ENCODE results near the gene RGS7.

GRCh38 chr1:241113557-241113956, 243.4 kb downstream of the RGS7 start:
- TF ChIP-seq, protein P1, sequence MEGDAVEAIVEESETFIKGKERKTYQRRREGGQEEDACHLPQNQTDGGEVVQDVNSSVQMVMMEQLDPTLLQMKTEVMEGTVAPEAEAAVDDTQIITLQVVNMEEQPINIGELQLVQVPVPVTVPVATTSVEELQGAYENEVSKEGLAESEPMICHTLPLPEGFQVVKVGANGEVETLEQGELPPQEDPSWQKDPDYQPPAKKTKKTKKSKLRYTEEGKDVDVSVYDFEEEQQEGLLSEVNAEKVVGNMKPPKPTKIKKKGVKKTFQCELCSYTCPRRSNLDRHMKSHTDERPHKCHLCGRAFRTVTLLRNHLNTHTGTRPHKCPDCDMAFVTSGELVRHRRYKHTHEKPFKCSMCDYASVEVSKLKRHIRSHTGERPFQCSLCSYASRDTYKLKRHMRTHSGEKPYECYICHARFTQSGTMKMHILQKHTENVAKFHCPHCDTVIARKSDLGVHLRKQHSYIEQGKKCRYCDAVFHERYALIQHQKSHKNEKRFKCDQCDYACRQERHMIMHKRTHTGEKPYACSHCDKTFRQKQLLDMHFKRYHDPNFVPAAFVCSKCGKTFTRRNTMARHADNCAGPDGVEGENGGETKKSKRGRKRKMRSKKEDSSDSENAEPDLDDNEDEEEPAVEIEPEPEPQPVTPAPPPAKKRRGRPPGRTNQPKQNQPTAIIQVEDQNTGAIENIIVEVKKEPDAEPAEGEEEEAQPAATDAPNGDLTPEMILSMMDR (IDR thresholded peaks at IDR 0.05), result no peak
- no peak for TF ChIP-seq POLR2A (IDR thresholded peaks at IDR 0.05)

Data from Peyer's patch (tissue), 4 donors.